HG03354 (cell line): Measurements from ENCODE around the gene FANCG.

Experiments
- ATAC-seq: cut with Tn5 transposase; IDR thresholded peaks from one replicate; pipeline ENCODE4 v1.9.1; 2021; ENCODE audit warnings: mild to moderate bottlenecking; ENCODE audit not compliant: unreplicated experiment, poor library complexity, severe bottlenecking

Gene FANCG

DNA sequence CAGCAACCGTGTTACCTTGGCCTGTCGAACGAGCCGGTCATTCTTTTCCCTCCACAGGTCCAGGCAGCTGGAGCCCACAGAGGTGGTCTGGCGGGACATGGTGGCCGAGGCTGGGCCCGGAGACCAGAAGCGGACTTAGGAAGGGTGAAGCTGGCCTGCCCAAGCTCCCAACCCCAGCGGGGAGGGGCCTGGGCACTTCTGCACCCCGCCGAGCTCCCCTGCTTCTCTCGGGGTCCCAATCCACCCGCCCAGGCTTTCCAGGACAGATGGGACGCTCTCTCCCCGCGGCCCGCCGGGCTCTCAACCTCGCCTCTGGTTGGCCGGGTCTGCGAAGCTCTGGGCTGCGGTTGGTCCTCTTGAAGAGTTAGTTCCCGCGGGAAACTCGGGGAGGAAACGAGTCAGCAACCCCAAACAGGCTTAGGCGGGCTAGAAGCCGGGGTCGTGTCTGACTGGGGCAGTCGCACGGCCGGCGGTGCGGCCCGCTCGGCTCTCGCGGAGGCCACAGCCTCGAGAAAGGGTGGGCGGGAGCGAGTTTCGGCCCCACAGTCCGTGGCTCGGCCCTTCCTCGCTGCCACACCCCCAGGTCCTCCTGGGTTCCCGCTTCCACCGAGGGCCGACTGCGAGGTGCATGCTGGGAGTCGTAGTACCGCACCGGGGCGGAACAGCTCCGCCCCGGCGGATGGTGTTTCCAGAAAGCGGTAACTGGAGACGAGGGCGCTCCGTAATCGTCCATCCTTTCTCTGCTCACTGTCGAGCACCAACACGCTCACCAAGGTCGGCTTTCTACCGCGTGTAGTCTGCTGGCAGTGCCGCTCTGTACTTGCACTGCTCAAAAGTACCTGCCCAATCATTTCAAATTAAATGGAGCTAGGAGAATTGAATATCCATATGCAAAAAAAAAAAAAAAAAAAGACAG, at the start of gene FANCG:
Gene FANCG (minus strand): TSS at position 517 of the 916 bp plus-strand sequence. CDS start 418 bp downstream, at position 99.
- ATAC-seq = peak; percentile 88

DNA sequence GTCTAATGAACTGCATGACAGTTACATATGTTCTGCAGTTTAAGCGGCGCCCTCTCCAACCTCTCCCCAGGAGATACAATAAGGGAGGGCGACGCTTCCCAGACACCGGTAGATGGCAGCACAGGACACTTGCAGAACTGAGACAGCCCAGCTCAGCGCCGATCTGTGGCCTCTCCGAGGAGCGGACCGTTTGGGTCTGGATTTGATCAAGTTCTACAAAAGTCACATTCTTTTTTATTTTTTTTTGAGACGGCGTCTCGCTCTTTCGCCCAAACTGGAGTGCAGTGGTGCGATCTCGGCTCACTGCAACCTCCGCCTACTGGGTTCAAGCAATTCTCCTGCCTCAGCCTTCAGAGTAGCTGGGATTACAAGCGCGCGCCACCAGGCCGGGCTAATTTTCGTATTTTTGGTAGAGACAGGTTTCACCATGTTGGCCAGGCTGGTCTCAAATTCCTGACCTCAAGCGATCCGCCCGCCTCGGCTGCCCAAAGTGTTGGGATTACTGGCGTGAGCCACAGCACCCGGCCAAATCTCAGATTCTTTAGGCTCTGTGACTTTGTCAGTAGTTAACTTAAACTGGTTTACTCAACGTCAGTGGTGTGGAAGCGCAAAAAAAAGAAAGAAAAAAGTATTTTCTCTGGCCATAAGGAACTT, 37.3 kb upstream of the FANCG start:
- peak; percentile 57 for ATAC-seq

DNA sequence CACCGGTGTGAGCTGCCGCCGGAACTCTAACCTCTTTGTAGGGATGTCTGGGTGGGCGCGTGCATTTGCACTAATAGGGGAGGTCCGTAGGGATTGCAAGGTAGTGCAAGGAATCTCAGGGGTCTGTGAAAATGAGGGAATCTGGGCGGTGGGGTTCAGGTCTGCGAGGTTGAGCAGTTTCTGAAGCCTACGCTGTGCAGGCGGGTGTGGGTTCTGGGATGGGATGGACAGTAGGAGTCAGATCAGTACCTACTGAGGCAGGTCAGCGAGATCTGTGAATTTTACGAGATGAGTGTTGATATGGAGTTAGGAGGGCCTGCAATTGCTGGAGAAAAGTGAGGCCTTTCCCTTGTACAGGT, 36.8 kb upstream of the FANCG start:
- no peak for ATAC-seq

DNA sequence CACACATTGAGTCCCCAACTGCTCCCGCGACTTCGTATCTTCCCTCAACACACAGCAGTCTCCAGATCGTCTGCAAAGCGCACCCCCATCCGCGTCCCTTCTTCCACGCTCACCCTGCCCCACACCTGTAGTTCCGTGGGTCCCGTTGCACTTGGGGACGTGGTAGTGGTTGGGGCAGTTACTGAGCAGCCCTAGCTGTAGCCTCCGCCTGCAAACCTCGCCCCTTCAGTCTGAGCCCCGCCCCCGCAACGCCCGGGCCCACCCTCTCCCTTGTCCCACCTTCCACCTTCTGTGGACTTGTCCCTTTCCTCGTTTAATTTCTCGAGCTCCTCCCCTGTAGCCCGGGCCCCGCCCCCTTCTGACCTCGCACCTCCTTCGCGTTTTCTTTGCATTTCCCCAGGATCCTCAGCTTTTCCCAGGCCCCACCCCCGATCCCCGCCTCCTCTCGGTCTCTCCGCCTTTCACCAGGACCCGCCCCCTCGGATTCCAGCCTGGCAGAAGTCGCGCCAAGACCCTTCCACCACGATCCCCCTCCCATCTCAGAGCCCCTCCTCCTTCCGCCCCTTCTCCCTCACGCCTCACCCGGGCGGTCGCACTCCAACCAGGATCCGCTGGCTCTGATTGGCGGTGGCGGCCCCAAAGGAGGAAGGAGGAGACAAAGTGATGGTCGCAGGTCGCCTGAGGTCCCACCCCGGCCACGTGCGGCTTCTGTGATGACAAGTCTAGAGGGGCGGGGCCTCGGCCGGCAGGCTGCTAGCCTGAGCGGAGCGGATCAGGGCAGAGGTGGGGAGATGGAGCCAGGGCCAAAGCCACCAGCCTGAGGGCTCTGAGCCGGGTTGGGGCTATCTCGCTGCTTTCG, 36.2 kb upstream of the FANCG start, which contains the start of gene ATOSB:
Gene ATOSB (minus strand): TSS at position 183 of the 859 bp plus-strand sequence. CDS start 7,588 bp downstream, outside the sequence.
- peak; percentile 67 for ATAC-seq

DNA sequence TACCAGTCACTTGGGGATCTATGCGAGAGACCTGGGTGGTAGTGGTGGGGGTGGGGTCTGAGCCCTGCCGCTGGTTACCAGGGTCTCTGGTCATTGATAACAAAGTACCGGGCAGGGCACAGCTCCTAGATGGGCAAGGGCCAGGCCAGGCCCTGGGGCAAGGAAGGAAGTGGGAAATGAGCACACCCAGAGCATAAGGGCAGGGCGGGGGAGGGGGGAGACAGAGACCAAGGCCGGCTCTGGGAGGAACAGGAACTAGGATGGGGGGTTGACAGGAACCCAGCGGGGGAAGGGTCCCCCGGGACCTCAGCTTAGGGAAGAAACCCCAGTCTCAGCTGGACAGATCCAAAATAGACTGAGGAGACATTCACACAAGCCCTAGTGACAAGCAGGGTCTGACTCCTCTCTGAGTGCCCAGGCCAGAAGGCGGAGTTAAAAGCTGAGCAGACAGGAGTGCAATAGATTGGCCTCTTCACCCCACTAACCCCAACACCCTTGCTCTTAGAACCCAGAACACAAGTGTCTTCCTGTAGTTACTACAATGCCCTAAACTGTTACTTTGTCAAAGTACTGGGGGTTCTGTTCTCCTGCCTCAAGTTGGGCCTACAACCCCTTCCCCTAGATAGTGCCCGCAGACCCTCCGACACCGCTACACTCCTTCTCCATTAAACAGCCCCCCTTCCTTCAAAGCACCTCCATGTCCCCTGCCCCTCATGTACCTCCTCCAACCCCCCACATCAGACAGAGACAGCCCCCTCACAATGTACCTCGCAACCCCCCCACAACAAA, 35.3 kb upstream of the FANCG start:
- ATAC-seq = no peak

DNA sequence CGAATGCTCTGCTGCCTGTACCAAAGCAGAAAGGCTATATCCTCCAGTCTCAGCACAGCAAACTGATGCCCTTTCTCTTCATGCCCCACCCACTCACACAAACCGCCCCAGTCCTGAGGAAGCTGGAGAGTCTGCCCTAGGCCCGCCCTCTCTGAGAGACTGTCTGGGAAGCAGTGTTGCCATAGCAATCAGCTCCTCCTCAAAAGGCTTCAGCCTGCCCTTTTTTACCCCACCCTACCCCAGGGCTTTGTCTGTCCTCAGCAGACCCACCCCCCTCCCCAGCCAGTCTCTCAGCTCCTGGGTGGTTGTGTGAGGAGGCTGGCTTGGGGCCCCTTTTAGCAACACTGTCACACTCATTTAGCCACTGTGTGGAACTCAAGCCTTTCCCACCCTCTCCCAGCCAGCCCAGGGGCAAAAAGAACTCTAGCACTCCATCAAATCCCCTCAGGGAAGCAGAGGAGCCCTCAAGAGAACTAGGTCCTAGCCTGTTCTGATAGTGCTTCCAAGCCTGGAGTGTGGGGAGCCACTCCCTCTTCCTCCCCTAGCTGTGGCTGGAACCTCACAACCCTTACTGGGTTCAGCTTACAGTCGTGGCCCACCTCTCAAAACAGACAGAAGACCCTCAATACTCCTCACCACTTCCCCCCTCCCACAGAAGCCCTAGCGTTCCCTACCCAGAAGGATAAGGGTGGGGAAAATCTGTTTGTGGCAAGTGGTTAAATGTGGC, 34.5 kb upstream of the FANCG start:
- peak; percentile 11 for ATAC-seq

DNA sequence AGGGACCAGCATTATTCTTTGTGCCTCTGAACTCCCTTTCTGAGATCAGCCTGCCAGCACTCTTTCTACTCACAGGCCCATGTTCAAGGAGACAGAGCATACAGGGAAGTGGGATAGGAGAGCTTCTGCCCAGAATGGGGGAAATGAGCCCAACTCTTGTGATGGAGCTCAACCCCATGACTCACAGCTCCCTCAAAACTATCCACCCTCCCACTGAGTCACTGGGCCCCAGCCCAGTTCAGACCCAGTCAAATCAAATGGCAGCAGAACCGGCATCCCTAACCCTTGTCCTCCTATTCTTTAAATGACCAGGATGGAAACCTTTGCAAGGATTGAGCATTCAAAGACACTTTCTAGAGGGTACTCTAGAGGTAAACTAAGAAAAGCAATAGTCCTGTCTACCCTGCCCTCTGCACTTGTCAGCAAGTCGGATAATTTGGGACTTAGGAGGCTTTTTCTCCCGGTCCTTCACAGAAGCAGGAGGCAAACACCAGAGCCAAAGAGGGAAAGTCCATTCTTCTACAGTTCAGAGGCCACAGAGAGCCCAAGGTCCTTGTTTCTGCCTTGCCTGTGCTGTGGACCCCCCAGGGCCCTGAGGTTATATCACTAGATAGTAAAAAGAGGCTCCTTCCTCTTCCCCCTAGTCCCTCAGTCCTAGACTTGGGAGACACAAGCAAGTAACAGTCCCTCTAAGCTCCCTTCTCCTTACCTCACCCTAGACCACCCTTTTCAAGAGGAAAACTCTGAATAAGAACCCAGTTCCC, 32.7 kb upstream of the FANCG start:
- ATAC-seq = no peak

DNA sequence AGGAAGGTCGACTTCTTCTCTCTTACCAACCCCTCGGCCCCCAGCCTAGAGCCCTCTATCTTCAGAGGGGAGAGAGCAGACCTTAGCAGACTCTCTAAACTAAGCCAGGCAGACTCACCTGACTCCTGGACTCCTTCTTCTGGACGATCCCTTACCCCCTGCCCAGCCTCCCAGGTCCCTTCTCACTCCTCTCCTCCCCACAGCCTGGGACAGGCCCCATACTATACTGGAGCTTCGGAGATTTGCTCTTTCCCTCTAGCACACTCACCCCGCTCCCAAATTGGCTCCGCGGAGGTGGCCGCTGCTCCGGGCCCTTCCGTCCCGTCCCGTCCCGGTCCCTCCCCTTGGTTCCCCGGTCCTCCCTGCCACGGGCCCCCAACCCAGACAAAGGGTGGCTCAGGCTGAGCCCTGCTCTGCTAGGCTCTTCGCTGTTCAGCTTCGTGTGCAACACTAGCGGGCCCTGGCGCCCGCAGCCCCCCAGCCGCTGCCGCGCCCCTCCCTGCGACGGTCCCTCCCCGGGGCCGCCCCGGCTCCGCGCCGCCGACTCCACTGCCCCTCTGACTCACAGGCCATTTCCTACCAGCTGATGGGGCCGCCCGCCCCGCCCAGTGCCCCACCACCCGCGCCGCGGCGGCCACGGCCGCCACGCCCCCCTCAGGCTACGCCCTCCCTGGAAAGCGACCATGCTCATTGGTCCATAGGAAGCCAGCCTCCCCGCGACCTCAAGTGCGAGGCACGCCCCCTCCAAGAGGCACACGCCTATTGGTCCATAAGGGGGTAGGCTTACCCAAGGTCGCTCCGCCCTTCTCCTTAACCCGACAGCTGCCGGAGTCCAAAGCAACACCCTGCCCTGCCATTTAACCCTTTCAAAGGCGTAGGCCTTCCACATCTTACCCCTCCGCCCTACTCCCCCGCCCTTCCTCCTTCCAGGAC, 31.5 kb upstream of the FANCG start:
- ATAC-seq = peak; percentile 67

DNA sequence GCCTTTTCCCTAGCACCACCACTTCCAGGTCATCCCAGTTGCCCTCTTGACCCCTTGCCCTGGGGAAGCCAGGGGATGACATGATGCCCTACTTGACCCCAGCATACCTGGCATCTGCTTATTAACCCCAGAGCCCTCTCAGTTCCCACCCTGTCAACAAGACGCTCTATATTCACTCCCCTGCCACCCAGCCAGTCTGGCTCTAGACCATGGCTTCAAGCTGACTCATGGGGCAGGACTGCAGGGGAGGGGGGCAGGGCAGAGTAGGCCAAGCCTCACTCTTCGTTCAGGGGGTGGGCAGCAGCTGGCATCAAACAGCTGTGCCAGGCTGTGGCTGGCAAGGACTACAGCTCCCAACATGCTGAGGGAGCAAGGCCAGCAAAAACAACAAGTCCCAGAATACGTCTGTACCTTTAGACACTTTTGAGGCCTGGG, 30.6 kb upstream of the FANCG start:
- ATAC-seq = no peak

DNA sequence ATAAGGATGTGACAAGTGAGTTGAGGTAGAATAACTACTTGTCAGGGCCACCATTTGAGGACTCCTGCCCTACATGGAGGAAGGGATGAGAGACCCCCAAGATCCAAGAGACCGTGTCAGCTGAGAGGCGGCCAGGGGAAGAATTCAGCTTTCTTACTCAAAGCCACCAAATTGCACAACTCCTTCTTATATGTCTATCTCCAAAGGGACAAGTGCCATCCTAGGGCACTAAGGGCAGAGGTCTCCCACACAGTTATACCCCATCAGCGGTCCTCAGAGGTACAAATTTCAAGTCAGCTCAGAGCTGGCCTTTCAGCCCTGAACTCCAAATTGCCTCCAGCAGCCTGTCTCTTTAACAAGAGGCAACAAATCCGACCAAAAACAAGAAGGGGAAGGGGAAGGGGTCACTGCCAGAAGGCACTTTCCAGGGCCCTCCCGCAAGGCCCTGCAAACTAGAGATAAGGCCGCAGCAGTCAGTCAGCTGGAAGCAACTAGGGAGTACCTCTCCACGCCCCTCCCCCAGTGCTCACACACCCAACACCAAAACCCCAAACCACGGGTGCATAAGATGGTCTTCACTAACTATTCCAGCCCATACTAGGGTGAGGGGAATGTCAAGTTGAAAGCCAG, 29.3 kb upstream of the FANCG start:
- no peak for ATAC-seq

DNA sequence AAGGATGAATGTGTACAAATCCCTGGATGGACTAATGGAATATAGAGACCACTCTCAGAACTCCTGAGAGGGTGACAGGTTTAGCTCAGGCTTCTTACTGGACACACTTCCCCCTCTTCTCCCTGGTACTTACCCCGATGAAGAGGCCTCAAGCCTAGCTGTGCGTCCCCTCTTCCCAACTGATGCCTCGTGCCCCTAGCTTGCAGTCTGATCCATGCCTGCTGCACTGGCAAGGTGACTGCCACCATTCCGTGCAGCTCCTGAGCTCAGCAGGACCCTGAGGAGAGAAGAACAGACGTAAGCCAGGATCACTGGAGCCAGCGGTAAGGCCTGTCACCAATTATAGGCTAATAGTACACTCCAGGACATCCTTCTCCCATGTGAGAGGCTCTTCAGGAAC, 28.7 kb upstream of the FANCG start:
- no peak for ATAC-seq

DNA sequence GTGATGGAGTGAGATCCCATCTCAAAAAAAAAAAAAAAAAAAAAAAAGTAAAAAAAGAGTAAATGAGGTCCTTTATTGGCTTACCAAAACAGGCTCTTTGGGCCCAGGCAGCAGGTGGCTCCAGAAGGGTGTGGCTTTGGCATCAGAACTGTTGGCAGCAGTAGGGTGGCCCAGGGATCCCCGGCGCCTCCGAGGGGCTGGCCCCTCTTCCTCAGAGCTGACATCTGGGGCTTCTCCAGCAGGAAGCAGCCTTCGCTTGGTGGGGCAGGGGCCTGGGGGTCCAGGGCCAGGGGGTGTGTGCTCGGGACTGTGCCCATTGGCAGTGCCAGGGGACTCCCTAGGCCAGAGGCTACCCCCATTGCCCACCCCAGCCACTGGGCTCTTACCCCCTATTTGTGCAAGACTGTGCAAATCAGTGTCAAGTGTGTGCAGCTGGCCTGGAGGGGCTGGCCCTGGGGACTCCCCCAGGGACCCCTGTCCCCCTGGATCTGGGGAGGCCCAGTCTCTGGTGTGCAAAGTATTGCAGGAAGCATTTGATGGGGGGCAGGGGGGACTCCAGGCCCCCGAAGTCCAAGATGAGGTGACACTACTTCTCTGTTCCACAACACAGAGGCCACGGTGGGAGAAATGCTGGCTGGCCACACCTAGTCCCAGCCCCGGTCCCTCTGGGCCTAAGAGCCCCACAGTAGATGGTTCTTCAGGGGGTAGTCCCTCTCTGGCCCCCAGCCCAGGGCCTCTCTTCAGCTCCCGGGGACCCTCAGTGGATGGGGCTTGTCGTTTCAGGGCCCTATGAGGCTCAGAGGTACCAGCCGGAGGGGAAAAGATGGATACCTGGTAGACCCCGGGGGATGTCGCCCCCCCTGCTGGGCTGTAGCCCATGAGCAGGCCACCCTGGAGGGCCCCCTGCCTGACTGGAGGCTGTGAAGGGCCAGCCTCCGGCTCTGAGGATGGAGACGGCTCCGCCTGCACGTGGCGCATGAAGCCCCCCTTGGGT, 27.9 kb upstream of the FANCG start:
- ATAC-seq = no peak

DNA sequence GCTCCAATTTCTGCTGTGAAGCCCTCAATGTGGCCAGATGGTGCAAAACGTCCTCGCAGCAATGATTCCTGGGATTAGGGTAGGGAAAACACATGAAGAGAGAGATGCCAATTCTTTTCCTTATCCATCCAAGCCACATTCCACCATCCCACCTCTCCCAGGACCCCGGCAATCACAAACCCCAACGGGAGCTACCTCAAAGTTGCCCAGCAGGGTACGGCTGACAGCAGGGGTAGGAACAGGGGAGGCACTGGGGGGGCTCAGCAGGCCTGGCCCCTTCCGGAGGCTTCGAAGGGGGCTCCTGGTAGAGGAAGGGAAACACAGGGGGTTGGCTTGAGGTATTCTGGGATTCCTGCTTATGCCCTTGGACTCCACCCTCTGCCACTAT, 26.6 kb upstream of the FANCG start:
- no peak for ATAC-seq

DNA sequence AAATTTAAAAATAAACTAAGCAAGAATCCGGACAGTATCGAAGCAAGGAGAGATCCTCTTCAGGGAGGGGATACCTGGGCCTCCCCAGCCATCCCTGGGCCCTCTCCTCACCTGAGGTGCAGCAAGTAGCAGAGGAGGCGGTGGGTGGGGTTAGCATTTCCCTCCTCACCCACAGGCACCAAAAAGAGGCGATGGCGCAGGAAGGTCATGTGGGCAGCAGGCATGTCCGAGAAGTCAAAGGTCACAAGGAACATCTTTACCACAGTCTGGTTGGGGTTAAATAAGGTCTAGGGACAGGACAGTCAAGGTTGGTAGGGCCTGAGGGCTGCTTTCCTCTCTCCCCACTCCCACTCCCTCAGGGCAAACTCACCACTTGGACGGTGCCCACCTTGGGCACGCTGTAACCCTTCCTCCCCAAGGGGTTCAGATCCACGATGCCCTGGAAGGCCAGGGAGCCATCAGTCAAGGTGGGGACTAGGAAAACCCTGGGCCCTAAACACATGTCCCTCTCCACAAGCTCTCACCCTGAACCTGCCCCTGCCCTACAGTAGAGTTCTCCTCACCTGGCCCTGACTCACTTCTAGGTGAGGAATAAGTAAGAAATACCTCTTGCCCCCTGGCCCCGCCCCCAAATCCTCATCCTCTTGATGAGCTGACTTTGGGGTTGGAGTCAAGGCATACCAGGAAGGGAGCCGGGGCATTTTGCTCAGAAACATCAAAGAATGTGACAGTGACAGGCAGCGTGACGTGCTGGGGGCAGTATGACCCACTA, 26.0 kb upstream of the FANCG start:
- no peak for ATAC-seq

DNA sequence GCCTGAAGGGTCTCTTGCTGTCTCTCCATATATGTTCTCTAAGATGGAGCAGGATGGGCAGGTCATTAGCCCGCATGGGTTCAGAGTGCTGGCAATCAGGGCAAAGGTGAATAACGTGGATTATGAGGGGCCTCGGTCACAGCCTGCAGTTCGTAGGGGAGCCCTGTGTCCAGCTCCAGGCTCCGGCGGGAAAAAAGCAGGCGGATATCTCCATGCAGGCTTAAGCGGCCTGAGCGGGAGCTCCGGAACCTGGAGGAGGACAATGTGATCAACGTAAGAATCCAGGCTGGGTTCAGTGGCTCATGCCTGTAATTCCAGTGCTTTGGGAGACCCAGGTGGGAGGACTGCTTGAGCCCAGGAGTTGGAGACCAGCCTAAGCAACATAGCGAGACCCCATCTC, 25.4 kb upstream of the FANCG start:
- ATAC-seq = no peak
